H9 (cell line): ENCODE results near the gene TRIM26. TPM values are rescaled to one million over a fixed set of nuclear protein-coding genes. Genes with fewer than 3 reads are reported as not detected.

Experiments
- DNase-seq: peaks from one replicate; pipeline ENCODE4 v3.0.0-alpha.2; 2017
- H2AFZ ChIP-seq: one replicate; pipeline ENCODE4 v1.6.1; 2013; ENCODE audit warnings: mild to moderate bottlenecking, low read length, control low read depth, moderate library complexity
- H2AK5ac ChIP-seq: 2 replicates; pipeline ENCODE4 v1.6.1; 2013; ENCODE audit warnings: low read length, control low read depth, mixed read lengths; ENCODE audit not compliant: insufficient read length
- H2BK120ac ChIP-seq: one replicate; pipeline ENCODE4 v1.6.1; 2013; ENCODE audit warnings: low read depth, mild to moderate bottlenecking, low read length, control low read depth, inconsistent platforms; ENCODE audit not compliant: poor library complexity, severe bottlenecking
- H2BK12ac ChIP-seq: 2 replicates; pipeline ENCODE4 v1.6.1; 2013; ENCODE audit warnings: low read length, control low read depth, mixed read lengths, low read depth; ENCODE audit not compliant: insufficient read length
- H2BK15ac ChIP-seq: 2 replicates; pipeline ENCODE4 v1.6.1; 2013; ENCODE audit warnings: low read depth, low read length, control low read depth
- H2BK20ac ChIP-seq: one replicate; pipeline ENCODE4 v1.6.1; 2013; ENCODE audit warnings: low read depth, mild to moderate bottlenecking, low read length, control low read depth, inconsistent platforms; ENCODE audit not compliant: poor library complexity, severe bottlenecking
- H2BK5ac ChIP-seq: 2 replicates; pipeline ENCODE4 v1.6.1; 2013; ENCODE audit warnings: low read length, control low read depth, mixed read lengths; ENCODE audit not compliant: insufficient read length
- H3K14ac ChIP-seq: 2 replicates; pipeline ENCODE4 v1.6.1; 2013; ENCODE audit warnings: low read length, control low read depth; ENCODE audit not compliant: insufficient read depth
- H3K18ac ChIP-seq: 2 replicates; pipeline ENCODE4 v1.6.1; 2013; ENCODE audit warnings: low read depth, mild to moderate bottlenecking, mixed read lengths, low read length, control low read depth; ENCODE audit not compliant: insufficient read length
- H3K23ac ChIP-seq: 2 replicates; pipeline ENCODE4 v1.6.1; 2013; ENCODE audit warnings: low read length, control low read depth, mixed read lengths, low read depth; ENCODE audit not compliant: insufficient read length
- H3K23me2 ChIP-seq: 2 replicates; pipeline ENCODE4 v1.6.1; 2013; ENCODE audit warnings: low read depth, mild to moderate bottlenecking, mixed read lengths, low read length, control low read depth; ENCODE audit not compliant: insufficient read length, poor library complexity, severe bottlenecking
- H3K27ac ChIP-seq: 2 replicates; pipeline ENCODE4 v1.5.1; 2013; ENCODE audit warnings: low read length, control low read depth, mixed read lengths, low read depth; ENCODE audit not compliant: insufficient read length
- H3K27me3 ChIP-seq: 2 replicates; pipeline ENCODE4 v1.6.1; 2013; ENCODE audit warnings: low read length, control low read depth, inconsistent platforms; ENCODE audit not compliant: insufficient read depth
- H3K4ac ChIP-seq: 2 replicates; pipeline ENCODE4 v1.6.1; 2013; ENCODE audit warnings: low read depth, mild to moderate bottlenecking, control low read depth, inconsistent platforms, low read length, moderate library complexity
- H3K4me1 ChIP-seq: 2 replicates; pipeline ENCODE4 v1.6.1; 2013; ENCODE audit warnings: low read length, control low read depth, inconsistent platforms; ENCODE audit not compliant: insufficient read depth
- H3K4me2 ChIP-seq: 2 replicates; pipeline ENCODE4 v1.6.1; 2013; ENCODE audit warnings: low read length, control low read depth, mixed read lengths; ENCODE audit not compliant: insufficient read length, insufficient read depth
- H3K56ac ChIP-seq: 2 replicates; pipeline ENCODE4 v1.6.1; 2013; ENCODE audit warnings: low read depth, mild to moderate bottlenecking, mixed read lengths, low read length, control low read depth; ENCODE audit not compliant: insufficient read length
- H3K79me1 ChIP-seq: 2 replicates; pipeline ENCODE4 v1.6.1; 2013; ENCODE audit warnings: low read depth, mild to moderate bottlenecking, moderate library complexity, low read length, control low read depth, inconsistent platforms; ENCODE audit not compliant: insufficient read depth, poor library complexity, severe bottlenecking
- H3K79me2 ChIP-seq: 2 replicates; pipeline ENCODE4 v1.6.1; 2013; ENCODE audit warnings: low read length, control low read depth, inconsistent platforms; ENCODE audit not compliant: insufficient read depth
- H3K9ac ChIP-seq: 2 replicates; pipeline ENCODE4 v1.6.1; 2013; ENCODE audit warnings: low read length, control low read depth, mixed read lengths; ENCODE audit not compliant: insufficient read length; ENCODE audit errors: extremely low read depth
- H3K9me3 ChIP-seq: one replicate; pipeline ENCODE4 v1.6.1; 2013; ENCODE audit warnings: low read depth, low read length, inconsistent platforms; ENCODE audit not compliant: control insufficient read depth
- H3T11ph ChIP-seq: one replicate; pipeline ENCODE4 v1.6.1; 2013; ENCODE audit warnings: mild to moderate bottlenecking, low read length, control low read depth, inconsistent platforms
- H4K20me1 ChIP-seq: one replicate; pipeline ENCODE4 v1.6.1; 2013; ENCODE audit not compliant: control insufficient read depth, insufficient read length, insufficient read depth
- H4K5ac ChIP-seq: 2 replicates; pipeline ENCODE4 v1.6.1; 2013; ENCODE audit warnings: low read depth, mild to moderate bottlenecking, mixed read lengths, low read length, control low read depth; ENCODE audit not compliant: insufficient read length
- H4K8ac ChIP-seq: replicated peaks from 2 replicates; pipeline ENCODE4 v1.6.1; 2013; ENCODE audit warnings: low read length, control low read depth, mixed read lengths, low read depth; ENCODE audit not compliant: insufficient read length
- H4K91ac ChIP-seq: 2 replicates; pipeline ENCODE4 v1.6.1; 2013; ENCODE audit warnings: low read depth, mild to moderate bottlenecking, moderate library complexity, mixed read lengths, low read length, control low read depth; ENCODE audit not compliant: insufficient read length
- H3K27ac Mint-ChIP-seq, 3 experiments: 2 replicates in 2 of 3; 3 replicates in 1 of 3; pipeline ENCODE4 v1.8.0; 2020 to 2021; ENCODE audit warnings: mixed read lengths in 3 of 3, mild to moderate bottlenecking in 1 of 3, moderate library complexity in 1 of 3
- H3K27me3 Mint-ChIP-seq: 2 replicates; pipeline ENCODE4 v1.8.0; 2021; ENCODE audit warnings: low read depth, mild to moderate bottlenecking, moderate library complexity, mixed read lengths
- H3K36me3 Mint-ChIP-seq, 3 experiments: 2 replicates in 2 of 3; 3 replicates in 1 of 3; pipeline ENCODE4 v1.8.0; 2020 to 2021; ENCODE audit warnings: low read depth in 3 of 3, mixed read lengths in 3 of 3; ENCODE audit not compliant: insufficient read depth in 1 of 3
- H3K4me1 Mint-ChIP-seq, 2 experiments: 2 replicates each; pipeline ENCODE4 v1.8.0; 2020; ENCODE audit warnings: mixed read lengths in 2 of 2
- H3K4me3 Mint-ChIP-seq, 2 experiments: 2 replicates in 1 of 2; 3 replicates in 1 of 2; pipeline ENCODE4 v1.8.0; 2020 to 2021; ENCODE audit warnings: mild to moderate bottlenecking in 2 of 2, mixed read lengths in 2 of 2, moderate library complexity in 1 of 2
- H3K9me3 Mint-ChIP-seq, 2 experiments: 2 replicates in 1 of 2; 3 replicates in 1 of 2; pipeline ENCODE4 v1.8.0; 2020; ENCODE audit warnings: mild to moderate bottlenecking in 2 of 2, mixed read lengths in 2 of 2, moderate library complexity in 1 of 2
- CTCF ChIP-seq: fragments of 200-600 bp; sonication (generic); conservative IDR thresholded peaks from 3 replicates; pipeline ENCODE4 v1.8.0; 2021; ENCODE audit warnings: antibody characterized with exemption, mild to moderate bottlenecking
- WGBS: extraction: QIAGEN DNeasy Blood & Tissue Kit; methylation state at CpG from one replicate; pipeline ENCODE4 v1.1.7; 2013; ENCODE audit warnings: missing lambda C conversion rate, low lambda C conversion rate, mixed read lengths; ENCODE audit not compliant: insufficient read length; ENCODE audit errors: extremely low coverage; 5-methylcytosine and 5-hydroxymethylcytosine counted together
- total RNA-seq: library from RNA; stranded (reverse); gene quantifications from 2 replicates; pipeline ENCODE4 v1.2.1, GENCODE V29; 2021

The TRIM26 gene
- total RNA-seq, 1 experiment from 2014 or later, result 35.8 TPM

GRCh38 chr6:30154061-30154460 lies 59.1 kb downstream of the TRIM26 start:
- H3K23ac ChIP-seq, result no peak overlapping the region
- no peak for DNase-seq
- H3K23me2 ChIP-seq, result no peaks in the 10 kb centered on the region
- H2BK20ac ChIP-seq, result no peak overlapping the region
- H3K79me1 ChIP-seq, result no peaks in the 10 kb centered on the region
- WGBS, result no CpG with 5 or more reads among the region's 17 CpGs
- Mint-ChIP-seq H3K9me3 (no peaks in the 10 kb centered on the region), H3K27me3 (peaks cover 66% of the 10 kb centered on the region), H3K36me3 (no peaks in the 10 kb centered on the region), H3K27ac (no peak overlapping the region), H3K4me1 (peaks cover 2% of the 10 kb centered on the region in 2 experiments; a peak in 1 of 4 replicates), H3K4me3 (no peak overlapping the region)
- no peak overlapping the region for H2AK5ac ChIP-seq
- no peak overlapping the region for H4K5ac ChIP-seq
- H3K56ac ChIP-seq, result no peak overlapping the region
- H2BK15ac ChIP-seq, result no peak overlapping the region
- no peak overlapping the region for H3K27ac ChIP-seq
- H3K27me3 ChIP-seq, result no peaks in the 10 kb centered on the region
- H2AFZ ChIP-seq, result no peak overlapping the region
- H3K14ac ChIP-seq, result no peak overlapping the region
- H2BK5ac ChIP-seq, result no peak overlapping the region
- H3K9ac ChIP-seq, result no peak overlapping the region
- no peaks in the 10 kb centered on the region for H3K9me3 ChIP-seq
- H3K18ac ChIP-seq, result no peak overlapping the region
- no peaks in the 10 kb centered on the region for H4K20me1 ChIP-seq
- no peak for TF ChIP-seq CTCF
- H2BK12ac ChIP-seq, result no peak overlapping the region
- no peaks in the 10 kb centered on the region for H3K4me1 ChIP-seq
- H3K4ac ChIP-seq, result no peak overlapping the region
- no peak overlapping the region for H4K8ac ChIP-seq
- no peaks in the 10 kb centered on the region for H3K79me2 ChIP-seq
- H3K4me2 ChIP-seq, result no peak overlapping the region
- no peak overlapping the region for H4K91ac ChIP-seq
- H2BK120ac ChIP-seq, result no peak overlapping the region
- H3T11ph ChIP-seq, result no peak overlapping the region
